ENCODE data around the gene HABP2.

HABP2 gene

GRCh38 chr10:113552701-113553100, at the start of gene HABP2:
Gene HABP2, plus strand, starts transcription at chr10:113553053. Its CDS starts 69 bp downstream, at chr10:113553122.
- Histone ChIP-seq H3K36me3 (ENCODE audit: control insufficient read depth in 5 of 5, insufficient read depth in 5 of 5, low read length in 5 of 5) (no peaks in the 10 kb centered on the region), H3K27me3 (ENCODE audit: control insufficient read depth in 5 of 5, insufficient read depth in 4 of 5, low read length in 5 of 5) (peaks cover 0 to 3% (median 0%) of the 10 kb centered on the region in 5 donors), H3K9ac (ENCODE audit: low read length in 5 of 5) (no peak within 1 kb of the TSS), H3K4me1 (ENCODE audit: control insufficient read depth in 5 of 5, insufficient read depth in 5 of 5, low read length in 5 of 5) (peaks cover 0 to 15% (median 4%) of the 10 kb centered on the region in 5 donors), H3K27ac (ENCODE audit: low read depth, low read length) (no peak within 1 kb of the TSS), H3K9me3 (ENCODE audit: control insufficient read depth in 5 of 5, low read length in 5 of 5) (no peaks in the 10 kb centered on the region), H3K4me3 (ENCODE audit: low read depth in 1 of 5, low read length in 5 of 5) (no peak within 1 kb of the TSS)

GRCh38 chr10:113503930-113504329, 48.9 kb upstream of the HABP2 start:
- Histone ChIP-seq H3K9me3 (ENCODE audit: control insufficient read depth in 5 of 5, low read length in 5 of 5) (peaks cover 0 to 3% (median 0%) of the 10 kb centered on the region in 5 donors), H3K27ac (ENCODE audit: low read depth, low read length) (no peak overlapping the region), H3K36me3 (ENCODE audit: control insufficient read depth in 5 of 5, insufficient read depth in 5 of 5, low read length in 5 of 5) (no peaks in the 10 kb centered on the region), H3K9ac (ENCODE audit: low read length in 5 of 5) (no peak overlapping the region), H3K27me3 (ENCODE audit: control insufficient read depth in 5 of 5, insufficient read depth in 4 of 5, low read length in 5 of 5) (peaks cover 0 to 2% (median 0%) of the 10 kb centered on the region in 5 donors), H3K4me3 (ENCODE audit: low read depth in 1 of 5, low read length in 5 of 5) (no peak overlapping the region), H3K4me1 (ENCODE audit: control insufficient read depth in 5 of 5, insufficient read depth in 5 of 5, low read length in 5 of 5) (peaks cover 0 to 4% (median under 1%) of the 10 kb centered on the region in 5 donors)

GRCh38 chr10:113504423-113504822, 48.4 kb upstream of the HABP2 start:
- no peak overlapping the region for H3K27ac ChIP-seq (ENCODE audit: low read depth, low read length)
- no peak overlapping the region for H3K9ac ChIP-seq (ENCODE audit: low read length in 5 of 5)
- H3K36me3 ChIP-seq (ENCODE audit: control insufficient read depth in 5 of 5, insufficient read depth in 5 of 5, low read length in 5 of 5): no peaks in the 10 kb centered on the region

GRCh38 chr10:113506476-113506875, 46.4 kb upstream of the HABP2 start:
- no peaks in the 10 kb centered on the region for H3K4me1 ChIP-seq (ENCODE audit: control insufficient read depth in 5 of 5, insufficient read depth in 5 of 5, low read length in 5 of 5)
- no peak overlapping the region for H3K4me3 ChIP-seq (ENCODE audit: low read depth in 1 of 5, low read length in 5 of 5)
- H3K9me3 ChIP-seq (ENCODE audit: control insufficient read depth in 5 of 5, low read length in 5 of 5): peaks cover 0 to 5% (median 0%) of the 10 kb centered on the region in 5 donors
- H3K9ac ChIP-seq (ENCODE audit: low read length in 5 of 5): no peak overlapping the region
- H3K36me3 ChIP-seq (ENCODE audit: control insufficient read depth in 5 of 5, insufficient read depth in 5 of 5, low read length in 5 of 5): no peaks in the 10 kb centered on the region
- H3K27ac ChIP-seq (ENCODE audit: low read depth, low read length): no peak overlapping the region
- no peaks in the 10 kb centered on the region for H3K27me3 ChIP-seq (ENCODE audit: control insufficient read depth in 5 of 5, insufficient read depth in 4 of 5, low read length in 5 of 5)

More at GRCh38 chr10:113504423-113504822, 48.4 kb upstream of the HABP2 start:
- H3K4me1 ChIP-seq (ENCODE audit: control insufficient read depth in 5 of 5, insufficient read depth in 5 of 5, low read length in 5 of 5): no peaks in the 10 kb centered on the region
- peaks cover 0 to 3% (median 0%) of the 10 kb centered on the region in 5 donors for H3K9me3 ChIP-seq (ENCODE audit: control insufficient read depth in 5 of 5, low read length in 5 of 5)
- H3K4me3 ChIP-seq (ENCODE audit: low read depth in 1 of 5, low read length in 5 of 5): no peak overlapping the region
- H3K27me3 ChIP-seq (ENCODE audit: control insufficient read depth in 5 of 5, insufficient read depth in 4 of 5, low read length in 5 of 5): peaks cover 0 to 2% (median 0%) of the 10 kb centered on the region in 5 donors

GRCh38 chr10:113511419-113511818, 41.4 kb upstream of the HABP2 start:
- H3K9ac ChIP-seq (ENCODE audit: low read length in 5 of 5): no peak overlapping the region
- H3K27me3 ChIP-seq (ENCODE audit: control insufficient read depth in 5 of 5, insufficient read depth in 4 of 5, low read length in 5 of 5): no peaks in the 10 kb centered on the region
- H3K4me1 ChIP-seq (ENCODE audit: control insufficient read depth in 5 of 5, insufficient read depth in 5 of 5, low read length in 5 of 5): no peaks in the 10 kb centered on the region
- no peak overlapping the region for H3K4me3 ChIP-seq (ENCODE audit: low read depth in 1 of 5, low read length in 5 of 5)
- H3K9me3 ChIP-seq (ENCODE audit: control insufficient read depth in 5 of 5, low read length in 5 of 5): peaks cover 2 to 8% (median 4%) of the 10 kb centered on the region in 5 donors
- H3K36me3 ChIP-seq (ENCODE audit: control insufficient read depth in 5 of 5, insufficient read depth in 5 of 5, low read length in 5 of 5): no peaks in the 10 kb centered on the region
- no peak overlapping the region for H3K27ac ChIP-seq (ENCODE audit: low read depth, low read length)

- no peaks in the 10 kb centered on the region for H3K4me1 ChIP-seq (ENCODE audit: control insufficient read depth in 5 of 5, insufficient read depth in 5 of 5, low read length in 5 of 5)
- H3K27me3 ChIP-seq (ENCODE audit: control insufficient read depth in 5 of 5, insufficient read depth in 4 of 5, low read length in 5 of 5): no peaks in the 10 kb centered on the region
- no peaks in the 10 kb centered on the region for H3K36me3 ChIP-seq (ENCODE audit: control insufficient read depth in 5 of 5, insufficient read depth in 5 of 5, low read length in 5 of 5)
- H3K9me3 ChIP-seq (ENCODE audit: control insufficient read depth in 5 of 5, low read length in 5 of 5): peaks cover 2 to 8% (median 4%) of the 10 kb centered on the region in 5 donors
- H3K4me3 ChIP-seq (ENCODE audit: low read depth in 1 of 5, low read length in 5 of 5): no peak overlapping the region
- no peak overlapping the region for H3K27ac ChIP-seq (ENCODE audit: low read depth, low read length)
- H3K9ac ChIP-seq (ENCODE audit: low read length in 5 of 5): no peak overlapping the region
Observed at GRCh38 chr10:113515161-113515560, 37.7 kb upstream of the HABP2 start.

- H3K4me1 ChIP-seq (ENCODE audit: control insufficient read depth in 5 of 5, insufficient read depth in 5 of 5, low read length in 5 of 5): no peaks in the 10 kb centered on the region
- H3K27ac ChIP-seq (ENCODE audit: low read depth, low read length): no peak overlapping the region
- H3K4me3 ChIP-seq (ENCODE audit: low read depth in 1 of 5, low read length in 5 of 5): no peak overlapping the region
- H3K9me3 ChIP-seq (ENCODE audit: control insufficient read depth in 5 of 5, low read length in 5 of 5): peaks cover 2 to 8% (median 4%) of the 10 kb centered on the region in 5 donors
- H3K27me3 ChIP-seq (ENCODE audit: control insufficient read depth in 5 of 5, insufficient read depth in 4 of 5, low read length in 5 of 5): no peaks in the 10 kb centered on the region
- H3K9ac ChIP-seq (ENCODE audit: low read length in 5 of 5): no peak overlapping the region
- H3K36me3 ChIP-seq (ENCODE audit: control insufficient read depth in 5 of 5, insufficient read depth in 5 of 5, low read length in 5 of 5): no peaks in the 10 kb centered on the region
Observed at GRCh38 chr10:113515601-113516000, 37.3 kb upstream of the HABP2 start.

GRCh38 chr10:113516061-113516460, 36.8 kb upstream of the HABP2 start:
- H3K27ac ChIP-seq (ENCODE audit: low read depth, low read length): no peak overlapping the region
- no peak overlapping the region for H3K9ac ChIP-seq (ENCODE audit: low read length in 5 of 5)
- no peak overlapping the region for H3K4me3 ChIP-seq (ENCODE audit: low read depth in 1 of 5, low read length in 5 of 5)

GRCh38 chr10:113517165-113517900, 35.5 kb upstream of the HABP2 start:
- no peaks in the 10 kb centered on the region for H3K27me3 ChIP-seq (ENCODE audit: control insufficient read depth in 5 of 5, insufficient read depth in 4 of 5, low read length in 5 of 5)
- no peaks in the 10 kb centered on the region for H3K9me3 ChIP-seq (ENCODE audit: control insufficient read depth in 5 of 5, low read length in 5 of 5)

More at GRCh38 chr10:113516061-113516460, 36.8 kb upstream of the HABP2 start:
- H3K9me3 ChIP-seq (ENCODE audit: control insufficient read depth in 5 of 5, low read length in 5 of 5): peaks cover 2 to 8% (median 4%) of the 10 kb centered on the region in 5 donors
- H3K4me1 ChIP-seq (ENCODE audit: control insufficient read depth in 5 of 5, insufficient read depth in 5 of 5, low read length in 5 of 5): peaks cover 0 to 5% (median 3%) of the 10 kb centered on the region in 5 donors
- no peaks in the 10 kb centered on the region for H3K27me3 ChIP-seq (ENCODE audit: control insufficient read depth in 5 of 5, insufficient read depth in 4 of 5, low read length in 5 of 5)
- H3K36me3 ChIP-seq (ENCODE audit: control insufficient read depth in 5 of 5, insufficient read depth in 5 of 5, low read length in 5 of 5): no peaks in the 10 kb centered on the region

GRCh38 chr10:113517901-113518260, 35.0 kb upstream of the HABP2 start:
- H3K9ac ChIP-seq (ENCODE audit: low read length in 5 of 5): no peak overlapping the region
- H3K4me1 ChIP-seq (ENCODE audit: control insufficient read depth in 5 of 5, insufficient read depth in 5 of 5, low read length in 5 of 5): peaks cover 0 to 7% (median 5%) of the 10 kb centered on the region in 5 donors

More at GRCh38 chr10:113517165-113517900, 35.5 kb upstream of the HABP2 start:
- Histone ChIP-seq H3K9ac (ENCODE audit: low read length in 5 of 5) (no peak overlapping the region), H3K4me3 (ENCODE audit: low read depth in 1 of 5, low read length in 5 of 5) (no peak overlapping the region), H3K27ac (ENCODE audit: low read depth, low read length) (no peak overlapping the region), H3K36me3 (ENCODE audit: control insufficient read depth in 5 of 5, insufficient read depth in 5 of 5, low read length in 5 of 5) (no peaks in the 10 kb centered on the region), H3K4me1 (ENCODE audit: control insufficient read depth in 5 of 5, insufficient read depth in 5 of 5, low read length in 5 of 5) (peaks cover 0 to 5% (median 3%) of the 10 kb centered on the region in 5 donors)

More at GRCh38 chr10:113517901-113518260, 35.0 kb upstream of the HABP2 start:
- H3K4me3 ChIP-seq (ENCODE audit: low read depth in 1 of 5, low read length in 5 of 5): no peak overlapping the region
- no peaks in the 10 kb centered on the region for H3K27me3 ChIP-seq (ENCODE audit: control insufficient read depth in 5 of 5, insufficient read depth in 4 of 5, low read length in 5 of 5)
- H3K36me3 ChIP-seq (ENCODE audit: control insufficient read depth in 5 of 5, insufficient read depth in 5 of 5, low read length in 5 of 5): no peaks in the 10 kb centered on the region
- no peaks in the 10 kb centered on the region for H3K9me3 ChIP-seq (ENCODE audit: control insufficient read depth in 5 of 5, low read length in 5 of 5)
- no peak overlapping the region for H3K27ac ChIP-seq (ENCODE audit: low read depth, low read length)
